Osteocyte (in vitro differentiated cells): ENCODE results near the gene SKAP1. TPM values are rescaled to one million over a fixed set of nuclear protein-coding genes. Genes with fewer than 3 reads are reported as not detected.

Source experiments
- DNase-seq: peaks from one replicate; pipeline ENCODE4 v3.0.0; 2021; ENCODE audit warnings: mixed read lengths; ENCODE audit not compliant: unreplicated experiment; ENCODE audit errors: extremely low spot score
- H3K27ac Mint-ChIP-seq: one replicate; pipeline ENCODE4 v1.8.0; 2021; ENCODE audit warnings: mild to moderate bottlenecking, mixed read lengths; ENCODE audit not compliant: unreplicated experiment
- H3K27me3 Mint-ChIP-seq: one replicate; pipeline ENCODE4 v1.8.0; 2021; ENCODE audit warnings: mixed read lengths; ENCODE audit not compliant: unreplicated experiment
- H3K36me3 Mint-ChIP-seq: one replicate; pipeline ENCODE4 v1.8.0; 2021; ENCODE audit warnings: mixed read lengths; ENCODE audit not compliant: unreplicated experiment
- H3K4me1 Mint-ChIP-seq: one replicate; pipeline ENCODE4 v1.8.0; 2021; ENCODE audit warnings: mixed read lengths; ENCODE audit not compliant: unreplicated experiment
- H3K4me3 Mint-ChIP-seq: one replicate; pipeline ENCODE4 v1.8.0; 2021; ENCODE audit warnings: mild to moderate bottlenecking, moderate library complexity, mixed read lengths; ENCODE audit not compliant: unreplicated experiment
- H3K9me3 Mint-ChIP-seq: one replicate; pipeline ENCODE4 v1.8.0; 2021; ENCODE audit warnings: mixed read lengths; ENCODE audit not compliant: unreplicated experiment
- total RNA-seq: library from RNA; stranded (reverse); gene quantifications from 2 replicates; pipeline ENCODE4 v1.2.1, GENCODE V29; 2021
- TF ChIP-seq, protein P1 (sequence below): fragments of 200-600 bp; sonication (generic); IDR thresholded peaks from 2 replicates; pipeline ENCODE4 v1.5.0; 2021; ENCODE audit warnings: antibody characterized with exemption, mild to moderate bottlenecking, moderate library complexity

SKAP1 gene
- total RNA-seq, 1 donor from 2014 or later = not detected

- no peak for DNase-seq
- no peaks in the 10 kb centered on the region for H3K36me3 Mint-ChIP-seq
- no peaks in the 10 kb centered on the region for H3K9me3 Mint-ChIP-seq
- TF ChIP-seq, protein P1, sequence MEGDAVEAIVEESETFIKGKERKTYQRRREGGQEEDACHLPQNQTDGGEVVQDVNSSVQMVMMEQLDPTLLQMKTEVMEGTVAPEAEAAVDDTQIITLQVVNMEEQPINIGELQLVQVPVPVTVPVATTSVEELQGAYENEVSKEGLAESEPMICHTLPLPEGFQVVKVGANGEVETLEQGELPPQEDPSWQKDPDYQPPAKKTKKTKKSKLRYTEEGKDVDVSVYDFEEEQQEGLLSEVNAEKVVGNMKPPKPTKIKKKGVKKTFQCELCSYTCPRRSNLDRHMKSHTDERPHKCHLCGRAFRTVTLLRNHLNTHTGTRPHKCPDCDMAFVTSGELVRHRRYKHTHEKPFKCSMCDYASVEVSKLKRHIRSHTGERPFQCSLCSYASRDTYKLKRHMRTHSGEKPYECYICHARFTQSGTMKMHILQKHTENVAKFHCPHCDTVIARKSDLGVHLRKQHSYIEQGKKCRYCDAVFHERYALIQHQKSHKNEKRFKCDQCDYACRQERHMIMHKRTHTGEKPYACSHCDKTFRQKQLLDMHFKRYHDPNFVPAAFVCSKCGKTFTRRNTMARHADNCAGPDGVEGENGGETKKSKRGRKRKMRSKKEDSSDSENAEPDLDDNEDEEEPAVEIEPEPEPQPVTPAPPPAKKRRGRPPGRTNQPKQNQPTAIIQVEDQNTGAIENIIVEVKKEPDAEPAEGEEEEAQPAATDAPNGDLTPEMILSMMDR = no peak
- H3K4me1 Mint-ChIP-seq = no peaks in the 10 kb centered on the region
- no peak overlapping the region for H3K4me3 Mint-ChIP-seq
- H3K27me3 Mint-ChIP-seq = peaks cover 61% of the 10 kb centered on the region
- no peak overlapping the region for H3K27ac Mint-ChIP-seq
Observed at GRCh38 chr17:48352630-48353029, 77.4 kb downstream of the SKAP1 start.

- Mint-ChIP-seq H3K4me1 (no peaks in the 10 kb centered on the region), H3K4me3 (no peak overlapping the region), H3K27ac (no peak overlapping the region), H3K9me3 (no peaks in the 10 kb centered on the region), H3K36me3 (no peaks in the 10 kb centered on the region), H3K27me3 (peaks cover 58% of the 10 kb centered on the region)
- no peak for DNase-seq
- TF ChIP-seq, protein P1 = peak; percentile 62
Observed at GRCh38 chr17:48351911-48352332, 78.1 kb downstream of the SKAP1 start.

DNA sequence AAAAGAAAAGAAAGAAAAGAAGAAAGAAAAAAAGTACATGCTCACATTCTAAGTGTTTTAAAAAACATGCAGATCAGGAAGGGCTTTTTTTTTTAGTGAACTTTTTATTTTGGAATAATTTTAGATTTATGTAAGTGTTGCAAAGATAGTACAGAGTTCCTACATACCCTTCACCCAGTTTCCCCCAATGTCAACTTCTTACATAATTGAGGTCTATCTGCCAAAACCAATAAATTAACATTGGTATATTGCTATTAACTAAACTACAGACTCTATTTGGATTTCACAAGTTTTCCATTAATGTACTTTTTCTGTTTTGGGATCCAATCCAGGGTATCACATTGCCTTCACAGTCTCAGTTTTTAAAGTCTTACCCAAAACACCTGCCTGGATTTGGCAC lies 81.7 kb downstream of the SKAP1 start:
- Mint-ChIP-seq H3K27ac (no peak overlapping the region), H3K4me3 (no peak overlapping the region), H3K27me3 (peaks cover 61% of the 10 kb centered on the region), H3K9me3 (no peaks in the 10 kb centered on the region), H3K36me3 (no peaks in the 10 kb centered on the region), H3K4me1 (no peaks in the 10 kb centered on the region)
- TF ChIP-seq, protein P1 = no peak
- no peak for DNase-seq

GRCh38 chr17:48347177-48347576 lies 82.8 kb downstream of the SKAP1 start:
- TF ChIP-seq, protein P1 = no peak
- Mint-ChIP-seq H3K27me3 (peaks cover 63% of the 10 kb centered on the region), H3K9me3 (no peaks in the 10 kb centered on the region), H3K27ac (no peak overlapping the region), H3K36me3 (no peaks in the 10 kb centered on the region), H3K4me1 (no peaks in the 10 kb centered on the region), H3K4me3 (no peak overlapping the region)
- DNase-seq = no peak

DNA sequence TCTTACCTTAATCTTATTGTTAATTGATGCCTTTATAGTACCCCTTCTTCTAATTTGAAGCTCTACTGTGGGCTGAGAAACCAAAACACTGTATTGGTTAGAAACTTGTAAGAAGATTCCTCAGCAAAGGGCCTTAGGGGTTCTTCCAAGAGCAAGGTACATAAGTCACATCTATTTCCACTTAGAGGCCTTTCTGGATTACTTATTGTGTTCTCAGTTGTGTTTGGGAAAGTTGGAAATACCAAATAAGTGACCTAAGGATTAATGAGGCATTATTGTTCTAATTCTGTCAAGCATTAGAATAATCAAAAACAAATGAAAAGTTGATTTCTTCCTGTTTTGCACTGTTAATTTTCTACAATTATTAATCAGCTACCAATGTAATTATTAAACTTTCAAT lies 85.8 kb downstream of the SKAP1 start:
- H3K9me3 Mint-ChIP-seq = no peaks in the 10 kb centered on the region
- H3K27me3 Mint-ChIP-seq = peaks cover 64% of the 10 kb centered on the region
- H3K4me3 Mint-ChIP-seq = no peak overlapping the region
- H3K36me3 Mint-ChIP-seq = no peaks in the 10 kb centered on the region
- H3K27ac Mint-ChIP-seq = no peak overlapping the region
- DNase-seq = no peak
- TF ChIP-seq, protein P1 = no peak
- no peaks in the 10 kb centered on the region for H3K4me1 Mint-ChIP-seq
